Neural progenitor cell (in vitro differentiated cells): ENCODE measurements around the gene TLE4. TPM values are rescaled to one million over a fixed set of nuclear protein-coding genes. Genes with fewer than 3 reads are reported as not detected.

Experiments
- DNase-seq: peaks from one replicate; pipeline ENCODE4 v3.0.0-alpha.2; 2016; ENCODE audit warnings: low spot score
- H2AFZ ChIP-seq: fragments of 200-600 bp; sonication (generic); replicated peaks from 2 replicates; pipeline ENCODE4 v1.6.1; 2016; ENCODE audit warnings: antibody characterized with exemption
- H3F3A ChIP-seq: fragments of 200-600 bp; sonication (generic); 2 replicates; pipeline ENCODE4 v1.6.1; 2016; ENCODE audit warnings: antibody characterized with exemption, low read depth
- H3K27ac ChIP-seq: fragments of 200-600 bp; sonication (generic); 2 replicates; pipeline ENCODE4 v1.5.1; 2016; ENCODE audit warnings: mild to moderate bottlenecking
- H3K27me3 ChIP-seq: fragments of 200-600 bp; sonication (generic); 2 replicates; pipeline ENCODE4 v1.6.1; 2016; ENCODE audit warnings: mild to moderate bottlenecking, moderate library complexity
- H3K36me3 ChIP-seq: fragments of 200-600 bp; sonication (generic); 2 replicates; pipeline ENCODE4 v1.5.1; 2016
- H3K4me1 ChIP-seq: fragments of 200-600 bp; sonication (generic); 2 replicates; pipeline ENCODE4 v1.6.1; 2016; ENCODE audit warnings: mixed run types
- H3K4me2 ChIP-seq: fragments of 200-600 bp; sonication (generic); 2 replicates; pipeline ENCODE4 v1.6.1; 2016
- H3K4me3 ChIP-seq: fragments of 200-600 bp; sonication (generic); 2 replicates; pipeline ENCODE4 v1.5.1; 2016
- H3K79me2 ChIP-seq: fragments of 200-600 bp; sonication (generic); 2 replicates; pipeline ENCODE4 v1.6.1; 2016; ENCODE audit warnings: low read depth
- H3K9ac ChIP-seq: fragments of 200-600 bp; sonication (generic); 2 replicates; pipeline ENCODE4 v1.6.1; 2016
- H3K9me3 ChIP-seq: fragments of 200-600 bp; sonication (generic); 2 replicates; pipeline ENCODE4 v1.5.1; 2016; ENCODE audit warnings: low read depth
- H4K20me1 ChIP-seq: fragments of 200-600 bp; sonication (generic); 2 replicates; pipeline ENCODE4 v1.6.1; 2016; ENCODE audit warnings: low read depth
- H3K27ac Mint-ChIP-seq: 3 replicates; pipeline ENCODE4 v1.8.0; 2021; ENCODE audit warnings: mixed read lengths
- H3K27me3 Mint-ChIP-seq: 2 replicates; pipeline ENCODE4 v1.8.0; 2022; ENCODE audit warnings: low read depth, mild to moderate bottlenecking, inconsistent platforms, moderate library complexity, mixed read lengths; ENCODE audit not compliant: insufficient read depth
- H3K36me3 Mint-ChIP-seq: 3 replicates; pipeline ENCODE4 v1.8.0; 2021; ENCODE audit warnings: mixed read lengths
- H3K4me1 Mint-ChIP-seq: 3 replicates; pipeline ENCODE4 v1.8.0; 2021; ENCODE audit warnings: mixed read lengths
- H3K4me3 Mint-ChIP-seq: 3 replicates; pipeline ENCODE4 v1.8.0; 2021; ENCODE audit warnings: mild to moderate bottlenecking, moderate library complexity, mixed read lengths
- H3K9me3 Mint-ChIP-seq: 3 replicates; pipeline ENCODE4 v1.8.0; 2020; ENCODE audit warnings: mixed read lengths
- CTCF ChIP-seq: fragments of 200-600 bp; sonication (generic); IDR thresholded peaks from 2 replicates; pipeline ENCODE4 v1.5.1; 2017; ENCODE audit warnings: antibody characterized with exemption, mild to moderate bottlenecking
- EZH2 ChIP-seq: fragments of 200-600 bp; sonication (generic); IDR thresholded peaks from 2 replicates; pipeline ENCODE4 v1.6.1; 2017; ENCODE audit warnings: antibody characterized with exemption, mild to moderate bottlenecking, moderate library complexity
- EZH2phosphoT487 ChIP-seq: fragments of 200-600 bp; sonication (generic); IDR thresholded peaks from 2 replicates; pipeline ENCODE4 v1.6.1; 2017; ENCODE audit warnings: antibody characterized with exemption
- total RNA-seq: library from RNA; depleted of rRNA; stranded (reverse); fragments of >200 nt; gene quantifications from 2 replicates; pipeline ENCODE4 v1.2.3, GENCODE V29; 2015; ENCODE audit warnings: low replicate concordance

TLE4 gene
- total RNA-seq, 1 donor from 2014 or later, result 265 TPM

- H3K9ac ChIP-seq, result no peak overlapping the region
- no peak overlapping the region for H3K4me2 ChIP-seq
- Mint-ChIP-seq H3K27ac (no peak overlapping the region), H3K27me3 (no peaks in the 10 kb centered on the region), H3K4me1 (peaks cover 58% of the 10 kb centered on the region), H3K9me3 (no peaks in the 10 kb centered on the region), H3K36me3 (peaks cover 53% of the 10 kb centered on the region), H3K4me3 (no peak overlapping the region)
- H3F3A ChIP-seq, result peaks cover 30% of the 10 kb centered on the region
- H3K27ac ChIP-seq, result no peak overlapping the region
- H4K20me1 ChIP-seq, result peaks cover 89% of the 10 kb centered on the region
- H3K9me3 ChIP-seq, result no peaks in the 10 kb centered on the region
- H2AFZ ChIP-seq, result no peak overlapping the region
- peaks cover 97% of the 10 kb centered on the region for H3K79me2 ChIP-seq
- no peak overlapping the region for H3K4me3 ChIP-seq
- TF ChIP-seq CTCF, result no peak
- no peak for TF ChIP-seq EZH2
- no peak for TF ChIP-seq EZH2phosphoT487
- no peak for DNase-seq
- no peaks in the 10 kb centered on the region for H3K27me3 ChIP-seq
- peaks cover 27% of the 10 kb centered on the region for H3K36me3 ChIP-seq
- peaks cover 46% of the 10 kb centered on the region for H3K4me1 ChIP-seq
These were observed 83.8 kb downstream of the TLE4 start for GRCh38 chr9:79655551-79655950.

GRCh38 chr9:79656169-79656568 lies 84.4 kb downstream of the TLE4 start:
- no peak for TF ChIP-seq EZH2phosphoT487
- TF ChIP-seq CTCF, result no peak
- no peak for TF ChIP-seq EZH2
- Histone ChIP-seq H3K27ac (no peak overlapping the region), H3K9ac (no peak overlapping the region), H3F3A (peaks cover 28% of the 10 kb centered on the region), H2AFZ (no peak overlapping the region), H3K9me3 (no peaks in the 10 kb centered on the region), H3K27me3 (no peaks in the 10 kb centered on the region), H3K36me3 (peaks cover 27% of the 10 kb centered on the region), H3K79me2 (peaks cover 97% of the 10 kb centered on the region), H4K20me1 (peaks cover 84% of the 10 kb centered on the region), H3K4me3 (no peak overlapping the region), H3K4me1 (peaks cover 46% of the 10 kb centered on the region), H3K4me2 (no peak overlapping the region)
- DNase-seq, result no peak
- Mint-ChIP-seq H3K27ac (no peak overlapping the region), H3K27me3 (no peaks in the 10 kb centered on the region), H3K36me3 (peaks cover 53% of the 10 kb centered on the region), H3K4me3 (no peak overlapping the region), H3K4me1 (peaks cover 58% of the 10 kb centered on the region), H3K9me3 (no peaks in the 10 kb centered on the region)

- Histone ChIP-seq H3K9me3 (no peaks in the 10 kb centered on the region), H3K36me3 (peaks cover 27% of the 10 kb centered on the region), H3K4me1 (peaks cover 52% of the 10 kb centered on the region), H4K20me1 (peaks cover 69% of the 10 kb centered on the region), H3K27me3 (no peaks in the 10 kb centered on the region), H3K27ac (peak overlapping the region; percentile 48), H3K4me2 (peak overlapping the region; percentile 21), H3K4me3 (no peak overlapping the region), H3K79me2 (peaks cover 95% of the 10 kb centered on the region), H3K9ac (no peak overlapping the region), H2AFZ (no peak overlapping the region), H3F3A (peaks cover 39% of the 10 kb centered on the region)
- Mint-ChIP-seq H3K9me3 (no peaks in the 10 kb centered on the region), H3K27me3 (no peaks in the 10 kb centered on the region), H3K27ac (no peak overlapping the region), H3K4me1 (peaks cover 64% of the 10 kb centered on the region), H3K36me3 (peaks cover 47% of the 10 kb centered on the region), H3K4me3 (no peak overlapping the region)
- DNase-seq, result no peak
- no peak for TF ChIP-seq CTCF
- TF ChIP-seq EZH2phosphoT487, result no peak
- TF ChIP-seq EZH2, result no peak
These were observed 86.1 kb downstream of the TLE4 start for GRCh38 chr9:79657891-79658290.
